NCI-H345 treated with DMSO at 0.1 percent for 48 hours (cell line): ENCODE results near the gene TELO2.

Experiments
- DNase-seq: peaks from one replicate; lab custom pipeline; 2025; ENCODE audit not compliant: unreplicated experiment; lab: John Stamatoyannopoulos, UW

Gene TELO2

GRCh38 chr16:1497014-1497598 is 3.9 kb downstream of the TELO2 start:
- no peak for DNase-seq

DNA sequence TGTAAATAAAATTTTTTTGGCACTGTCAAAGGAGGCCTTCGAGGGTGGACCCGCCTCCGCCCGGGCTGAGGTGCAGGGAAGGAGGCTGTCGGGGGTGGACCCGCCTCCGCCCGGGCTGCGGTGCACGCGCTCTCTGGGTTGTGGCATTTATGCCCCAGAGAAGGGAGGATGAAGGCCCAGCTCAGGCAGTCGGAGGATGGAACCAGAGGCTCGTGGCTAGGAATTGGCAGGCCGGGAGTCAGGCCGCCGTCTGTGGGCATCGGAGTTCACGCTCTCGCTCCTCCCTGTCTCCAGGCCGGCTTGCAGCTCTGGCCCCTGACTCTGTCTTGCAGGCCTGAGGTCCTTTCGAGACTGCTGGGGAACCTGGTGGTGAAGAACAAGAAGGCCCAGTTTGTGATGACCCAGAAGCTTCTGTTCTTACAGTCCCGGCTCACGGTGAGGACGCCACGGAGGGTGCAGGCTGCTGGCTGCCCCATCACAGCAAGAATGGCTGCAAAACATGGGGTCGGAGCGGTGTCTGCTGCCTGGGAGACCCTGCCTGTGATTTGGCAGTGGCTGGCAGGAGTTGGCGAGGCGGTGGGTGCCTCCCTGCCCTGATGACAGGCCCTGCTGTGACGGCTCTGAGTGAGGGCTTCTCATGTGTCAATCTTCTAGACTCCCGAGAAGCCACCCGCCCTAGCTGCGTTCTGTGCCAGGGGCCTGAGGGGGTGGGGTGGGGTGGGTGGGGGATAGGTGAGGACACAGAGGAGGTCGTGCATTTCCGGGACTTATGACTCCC is 5.9 kb downstream of the TELO2 start:
- DNase-seq: no peak

DNA sequence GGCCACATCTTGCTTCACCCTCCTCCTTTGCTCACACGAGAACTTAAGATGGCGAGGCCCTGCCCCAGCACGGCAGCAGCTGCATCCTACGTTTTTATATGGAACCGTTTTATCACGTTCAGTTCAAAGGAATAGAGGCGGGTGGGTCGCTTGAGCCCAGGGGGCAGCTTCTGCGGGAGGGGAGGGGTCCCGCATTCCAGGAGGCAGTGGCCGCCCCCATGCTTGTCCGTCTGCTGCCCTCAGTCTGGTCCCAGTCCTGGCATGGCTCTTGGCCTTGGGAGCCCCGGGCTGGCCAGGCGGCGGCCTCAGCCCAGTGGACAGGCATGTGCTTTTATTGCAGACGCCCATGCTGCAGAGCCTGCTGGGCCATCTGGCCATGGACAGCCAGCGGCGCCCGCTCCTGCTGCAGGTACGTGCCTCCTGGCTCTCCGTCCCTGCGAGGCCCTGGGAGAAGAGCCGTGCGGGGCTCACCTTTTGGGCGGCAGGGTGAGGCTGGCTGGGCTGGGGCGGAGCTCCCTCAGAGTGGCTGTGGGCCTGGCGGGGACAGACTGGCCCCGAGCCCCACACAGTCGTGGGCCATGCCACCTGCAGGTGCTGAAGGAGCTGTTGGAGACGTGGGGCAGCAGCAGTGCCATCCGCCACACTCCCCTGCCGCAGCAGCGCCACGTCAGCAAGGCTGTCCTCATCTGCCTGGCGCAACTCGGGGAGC is 6.8 kb downstream of the TELO2 start:
- DNase-seq: no peak

DNA sequence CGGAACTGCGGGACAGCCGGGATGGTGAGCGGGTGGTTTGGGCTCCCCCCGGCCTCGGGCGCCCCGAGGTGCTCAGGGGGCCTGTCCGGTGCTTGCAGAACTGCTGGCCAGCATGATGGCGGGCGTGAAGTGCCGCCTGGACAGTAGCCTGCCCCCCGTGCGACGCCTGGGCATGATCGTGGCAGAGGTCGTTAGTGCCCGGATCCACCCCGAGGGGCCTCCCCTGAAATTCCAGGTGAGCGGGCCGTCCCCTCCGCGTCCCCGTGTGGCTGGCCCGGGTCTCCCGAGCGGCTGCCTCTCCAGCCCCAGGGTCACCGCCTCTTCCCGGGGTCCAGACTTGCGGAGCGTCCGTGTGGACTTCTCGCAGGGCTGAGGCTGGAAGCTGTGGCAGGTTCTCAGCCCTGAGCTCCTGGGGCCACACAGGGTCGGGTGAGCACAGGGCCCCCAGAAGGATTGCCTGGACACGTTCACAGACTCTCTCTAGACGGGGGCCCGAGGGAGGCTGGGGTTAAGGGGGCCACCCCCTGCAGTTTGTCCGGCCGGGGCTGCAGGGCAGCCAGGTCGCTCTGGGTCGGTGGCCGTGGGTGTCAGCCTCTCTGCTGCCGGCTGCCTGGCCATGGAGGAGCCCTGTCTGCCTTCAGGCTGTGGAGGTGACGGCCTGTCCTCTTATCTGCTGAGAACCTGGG is 7.4 kb downstream of the TELO2 start:
- DNase-seq: no peak

- DNase-seq: no peak
These were observed 8.5 kb downstream of the TELO2 start for GRCh38 chr16:1501630-1502029.

DNA sequence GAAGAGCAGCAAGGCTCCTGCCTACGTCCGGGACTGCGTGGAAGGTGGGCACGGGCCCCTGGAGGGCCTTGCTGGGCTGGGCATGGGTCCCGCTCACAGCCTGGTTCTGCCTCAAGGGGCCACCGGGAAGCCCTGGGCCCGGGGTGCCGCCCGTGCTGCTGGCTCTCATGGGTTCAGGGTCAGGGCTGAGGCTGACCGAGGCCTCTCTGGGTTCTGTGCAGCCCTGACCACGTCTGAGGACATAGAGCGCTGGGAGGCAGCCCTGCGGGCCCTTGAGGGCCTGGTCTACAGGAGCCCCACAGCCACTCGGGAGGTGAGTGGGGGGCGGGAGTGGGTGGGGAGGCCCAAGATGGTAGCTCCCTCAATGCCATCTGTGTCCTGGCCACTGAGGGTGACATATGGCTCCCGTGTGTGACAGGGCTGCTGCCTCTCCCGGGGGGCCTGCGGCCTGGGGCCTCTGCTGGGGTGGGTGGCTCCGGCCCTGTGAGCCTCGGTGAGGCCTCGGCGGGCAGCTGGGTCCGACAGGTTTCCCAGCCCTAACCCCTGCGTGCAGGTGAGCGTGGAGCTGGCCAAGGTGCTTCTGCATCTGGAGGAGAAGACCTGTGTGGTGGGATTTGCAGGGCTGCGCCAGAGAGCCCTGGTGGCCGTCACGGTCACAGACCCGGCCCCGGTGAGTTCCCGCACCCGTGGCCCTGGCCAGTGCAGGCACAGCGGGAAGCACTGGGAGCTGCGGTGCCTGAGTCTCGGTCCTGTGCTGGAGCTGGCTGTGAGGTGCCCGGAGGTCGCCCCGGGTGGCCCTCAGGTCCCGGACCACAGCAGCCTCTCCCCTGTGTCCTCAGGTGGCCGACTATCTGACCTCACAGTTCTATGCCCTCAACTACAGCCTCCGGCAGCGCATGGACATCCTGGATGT is 9.2 kb downstream of the TELO2 start:
- DNase-seq: no peak

DNA sequence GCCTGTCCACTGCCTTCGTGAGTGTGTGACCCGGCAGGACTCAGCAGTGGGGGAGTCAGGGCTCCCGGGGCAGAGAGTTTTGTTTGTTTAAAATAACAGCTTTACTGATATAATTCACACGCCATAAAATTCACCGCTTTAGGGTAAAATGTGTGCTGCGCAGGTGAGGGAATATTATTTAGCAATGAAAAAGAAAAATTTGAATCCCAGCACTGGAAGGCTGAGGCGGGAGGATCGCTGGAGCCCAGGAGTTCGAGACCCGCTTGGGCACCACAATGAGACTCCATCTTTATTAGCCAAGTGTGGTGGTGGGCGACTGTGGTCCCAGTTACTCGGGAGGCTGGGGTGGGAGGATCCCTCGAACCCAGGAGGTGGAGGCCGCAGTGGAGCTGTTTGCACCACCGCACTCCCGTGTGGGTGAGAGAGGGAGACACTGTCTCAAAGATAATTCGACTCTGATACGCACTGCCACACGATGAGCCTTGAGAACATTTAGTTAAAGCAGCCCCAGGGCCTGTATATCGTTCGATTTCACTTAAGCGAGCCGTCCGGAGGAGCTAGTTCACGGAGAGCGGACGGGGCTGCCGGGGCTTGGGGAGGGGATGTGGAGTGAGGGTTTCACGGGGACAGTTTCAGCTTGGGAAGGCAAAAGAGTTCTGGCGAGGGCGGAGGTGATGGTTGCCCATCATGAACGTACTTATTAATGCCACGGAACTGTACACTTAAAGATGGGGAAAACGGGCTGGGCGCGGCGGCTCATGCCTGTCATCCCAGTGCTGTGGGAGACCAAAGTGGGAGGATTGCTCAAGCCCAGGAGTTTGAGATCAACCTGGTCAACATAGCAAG is 10.2 kb downstream of the TELO2 start:
- no peak for DNase-seq

DNA sequence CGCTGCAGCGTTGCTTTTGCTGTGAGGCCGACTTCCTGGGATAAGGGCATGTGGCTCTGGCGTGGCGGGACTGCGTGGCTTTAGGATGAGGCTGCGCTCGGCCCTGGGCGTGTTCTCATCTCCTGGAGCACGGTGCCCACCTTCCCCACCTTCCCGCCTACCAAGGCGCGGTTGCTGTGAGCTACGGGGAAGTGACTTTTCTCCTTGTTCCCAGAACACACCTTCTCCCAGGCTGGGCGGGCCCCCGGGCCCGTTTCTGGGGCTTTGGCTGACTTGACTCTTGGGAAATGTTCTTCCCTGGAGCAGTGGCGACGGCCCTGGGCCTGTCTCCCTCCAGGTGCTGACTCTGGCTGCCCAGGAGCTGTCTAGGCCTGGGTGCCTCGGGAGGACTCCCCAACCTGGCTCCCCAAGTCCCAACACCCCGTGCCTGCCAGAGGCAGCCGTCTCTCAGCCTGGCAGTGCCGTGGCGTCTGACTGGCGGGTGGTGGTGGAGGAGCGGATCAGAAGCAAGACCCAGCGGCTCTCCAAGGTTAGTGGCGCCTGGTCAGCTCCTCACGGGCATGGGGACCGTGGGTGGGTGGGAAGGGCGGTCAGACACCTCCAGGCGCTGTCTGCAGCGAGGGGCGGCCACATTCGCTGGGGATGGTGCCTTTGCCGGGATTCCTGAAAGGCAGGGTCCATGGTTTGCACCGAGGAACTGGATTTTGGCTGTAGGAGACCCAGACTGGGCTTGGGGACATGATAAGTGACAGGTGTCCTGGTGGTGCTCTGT is 12.1 kb downstream of the TELO2 start:
- no peak for DNase-seq

DNA sequence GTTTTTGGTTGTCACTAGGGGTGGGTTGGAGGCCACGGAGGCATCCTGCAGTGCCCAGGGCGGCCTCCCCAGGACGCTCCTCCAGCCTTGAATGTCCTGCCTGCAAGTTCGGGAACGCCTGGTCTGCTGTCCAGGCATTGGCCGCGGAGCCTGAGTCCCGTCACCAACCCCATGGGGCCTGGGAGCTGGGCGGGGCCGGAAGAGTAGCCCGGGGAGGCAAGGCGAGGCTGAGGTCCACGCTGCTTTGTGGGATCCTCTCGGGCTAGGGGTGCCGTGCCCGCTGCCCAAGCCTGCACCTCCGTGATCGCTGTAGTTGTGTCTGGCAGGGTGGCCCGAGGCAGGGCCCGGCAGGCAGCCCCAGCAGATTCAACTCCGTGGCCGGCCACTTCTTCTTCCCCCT is 12.8 kb downstream of the TELO2 start:
- no peak for DNase-seq

DNA sequence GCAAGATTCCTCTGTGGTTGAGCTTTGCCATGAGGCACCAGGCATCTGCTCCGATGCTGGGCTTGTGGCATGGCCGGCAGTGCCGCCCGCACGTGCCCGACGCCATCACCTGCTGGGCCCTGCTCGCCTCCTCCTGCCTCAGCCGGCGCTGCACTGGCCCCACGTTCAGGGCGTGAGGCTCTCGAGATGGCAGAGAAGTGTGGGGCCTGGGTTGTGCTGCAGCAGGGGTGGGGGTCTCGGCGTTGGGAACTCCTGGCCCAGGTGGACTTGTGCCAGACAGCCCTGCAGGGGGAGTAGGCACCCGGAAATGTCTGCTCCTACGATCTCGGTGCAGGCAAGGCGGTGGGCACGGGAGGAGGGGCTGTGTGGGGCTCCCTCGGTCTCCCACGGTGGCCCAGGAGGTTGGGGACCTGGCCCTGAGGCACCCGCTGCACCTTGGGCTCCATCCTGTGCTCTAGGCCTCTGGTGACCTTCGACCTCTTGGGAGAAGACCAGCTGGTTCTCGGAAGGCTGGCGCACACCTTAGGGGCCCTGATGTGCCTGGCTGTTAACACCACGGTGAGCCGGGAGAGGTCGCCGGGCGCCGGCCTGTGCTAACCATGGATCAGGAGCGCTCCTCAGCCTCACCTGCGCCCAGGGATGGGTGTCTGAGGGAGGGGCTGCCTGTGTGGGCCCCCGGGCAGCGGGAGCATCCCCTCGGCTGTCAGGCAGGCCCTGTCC is 13.5 kb downstream of the TELO2 start:
- DNase-seq: no peak

DNA sequence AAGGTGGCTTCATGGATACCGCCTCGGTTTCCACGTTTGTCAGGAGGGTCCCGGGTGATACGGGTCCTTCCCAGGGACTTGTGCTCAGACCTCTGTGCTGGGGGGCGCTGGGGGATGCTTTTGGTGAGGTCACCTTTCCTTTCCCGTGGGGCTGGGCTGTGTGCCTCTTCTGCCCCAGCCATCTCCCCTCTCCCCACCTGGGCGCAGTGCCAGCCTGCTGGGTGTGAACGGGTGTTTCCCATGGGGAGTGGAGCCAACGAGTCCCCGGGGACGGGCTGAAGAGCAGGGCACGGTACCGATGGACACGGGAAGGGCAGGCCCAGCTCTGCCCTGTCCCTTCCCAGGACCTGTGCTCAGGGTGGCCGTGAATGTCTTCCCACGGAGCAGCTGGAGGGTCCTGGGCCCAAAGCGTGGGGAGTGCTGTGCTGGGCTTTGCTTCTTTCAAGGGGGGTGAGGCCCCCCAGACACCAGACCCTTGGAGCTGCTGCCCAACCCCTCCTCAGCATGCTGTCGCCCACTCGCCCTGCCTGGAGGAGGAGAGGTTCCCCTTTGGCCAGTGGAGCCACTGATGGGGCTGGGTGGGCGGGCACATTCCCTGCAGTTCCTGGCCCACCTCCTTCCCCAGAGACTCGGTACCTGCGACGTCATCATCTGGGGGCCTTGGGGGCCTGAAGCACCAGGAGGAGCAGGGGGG is 15.5 kb downstream of the TELO2 start:
- DNase-seq: no peak

GRCh38 chr16:1509307-1510221 is 16.4 kb downstream of the TELO2 start:
- no peak for DNase-seq

- no peak for DNase-seq
These were observed 17.1 kb downstream of the TELO2 start for GRCh38 chr16:1510272-1510671.

DNA sequence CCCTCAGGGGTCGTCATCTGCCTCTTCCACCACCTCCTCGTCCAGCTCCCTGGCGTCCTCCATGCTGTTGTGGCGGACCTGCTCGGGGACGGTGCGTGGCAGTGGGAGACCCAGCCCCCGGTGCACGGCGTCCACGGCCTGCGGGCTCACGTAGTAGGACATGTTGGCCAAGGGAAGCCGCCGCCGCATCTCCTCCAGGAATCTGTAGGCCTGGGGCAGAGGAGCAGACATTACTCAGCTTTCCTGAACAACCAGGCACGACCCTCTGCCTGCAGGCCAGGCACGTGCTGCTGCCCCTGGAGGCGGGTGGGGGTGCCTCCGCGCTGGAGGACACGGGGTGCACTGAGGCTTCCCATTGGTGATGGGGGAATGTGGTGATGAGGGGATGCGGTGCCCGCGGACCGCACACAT is 17.8 kb downstream of the TELO2 start:
- DNase-seq: no peak

DNA sequence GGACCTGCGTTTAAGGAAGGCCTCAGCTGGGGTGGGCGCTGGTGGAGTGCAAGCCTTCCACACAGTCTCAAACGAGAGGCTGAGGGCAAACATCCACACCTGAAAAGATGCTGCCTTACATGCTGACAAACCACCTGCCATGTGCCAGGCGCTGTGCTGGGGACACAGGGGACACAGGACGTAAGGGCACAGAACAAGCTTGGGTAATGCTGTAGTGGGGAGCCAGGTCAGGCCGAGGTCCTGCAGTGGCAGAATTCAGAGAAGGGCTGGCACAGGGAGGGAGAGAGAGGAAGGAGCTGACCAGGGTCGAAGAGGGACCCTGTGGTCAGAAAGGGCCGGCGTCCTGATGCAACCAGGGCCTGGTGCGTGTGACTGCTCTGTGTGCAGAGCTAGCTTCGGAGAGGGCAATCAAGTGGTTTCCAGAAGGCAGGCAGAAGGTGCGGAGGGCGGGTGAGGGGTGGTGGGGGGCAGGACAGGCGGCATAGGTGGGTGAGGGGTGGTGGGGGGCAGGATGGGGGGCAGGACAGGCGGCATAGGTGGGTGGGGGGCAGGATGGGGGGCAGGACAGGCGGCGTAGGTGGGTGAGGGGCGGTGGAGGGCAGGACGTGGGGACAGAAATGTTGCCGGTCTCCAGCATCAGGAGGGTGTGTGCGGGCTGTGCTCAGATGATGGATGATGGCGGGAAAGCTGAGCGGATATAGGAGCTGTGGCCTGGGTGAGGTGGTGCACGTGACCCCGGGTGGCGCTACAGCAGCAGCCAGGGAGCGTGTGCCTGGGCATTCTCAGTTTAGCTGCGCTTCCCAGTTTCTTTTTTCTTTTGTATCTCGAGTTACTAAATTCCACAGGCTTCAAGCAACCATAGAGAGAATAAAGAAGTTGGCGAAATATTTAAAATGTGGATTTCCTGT is 18.8 kb downstream of the TELO2 start:
- DNase-seq: no peak

DNA sequence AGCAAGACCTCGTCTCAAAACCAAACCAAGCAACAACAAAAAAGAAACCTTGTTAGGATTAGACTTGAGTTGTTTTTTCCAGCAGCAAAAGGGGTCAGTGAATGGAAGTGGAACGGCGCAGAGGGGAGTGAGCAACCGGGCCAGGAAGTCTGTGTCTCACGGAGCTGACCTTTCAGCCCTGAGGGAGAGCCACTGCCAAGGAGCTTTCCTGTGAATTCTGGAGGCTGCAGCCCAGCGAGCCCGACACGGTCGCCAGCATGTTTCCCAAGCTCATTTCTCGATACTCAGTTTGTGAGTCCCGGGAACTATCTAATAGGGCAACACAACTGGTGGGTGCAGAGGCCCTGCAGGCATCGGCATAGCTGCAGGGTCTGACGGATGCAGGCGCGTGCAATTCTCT is 19.6 kb downstream of the TELO2 start:
- DNase-seq: no peak
